HG03159 (cell line): ENCODE measurements around the gene CEP170B.

Experiments used
- ATAC-seq: cut with Tn5 transposase; IDR thresholded peaks from one replicate; pipeline ENCODE4 v1.9.1; 2021; ENCODE audit warnings: mild to moderate bottlenecking, moderate library complexity; ENCODE audit not compliant: unreplicated experiment

Gene CEP170B

DNA sequence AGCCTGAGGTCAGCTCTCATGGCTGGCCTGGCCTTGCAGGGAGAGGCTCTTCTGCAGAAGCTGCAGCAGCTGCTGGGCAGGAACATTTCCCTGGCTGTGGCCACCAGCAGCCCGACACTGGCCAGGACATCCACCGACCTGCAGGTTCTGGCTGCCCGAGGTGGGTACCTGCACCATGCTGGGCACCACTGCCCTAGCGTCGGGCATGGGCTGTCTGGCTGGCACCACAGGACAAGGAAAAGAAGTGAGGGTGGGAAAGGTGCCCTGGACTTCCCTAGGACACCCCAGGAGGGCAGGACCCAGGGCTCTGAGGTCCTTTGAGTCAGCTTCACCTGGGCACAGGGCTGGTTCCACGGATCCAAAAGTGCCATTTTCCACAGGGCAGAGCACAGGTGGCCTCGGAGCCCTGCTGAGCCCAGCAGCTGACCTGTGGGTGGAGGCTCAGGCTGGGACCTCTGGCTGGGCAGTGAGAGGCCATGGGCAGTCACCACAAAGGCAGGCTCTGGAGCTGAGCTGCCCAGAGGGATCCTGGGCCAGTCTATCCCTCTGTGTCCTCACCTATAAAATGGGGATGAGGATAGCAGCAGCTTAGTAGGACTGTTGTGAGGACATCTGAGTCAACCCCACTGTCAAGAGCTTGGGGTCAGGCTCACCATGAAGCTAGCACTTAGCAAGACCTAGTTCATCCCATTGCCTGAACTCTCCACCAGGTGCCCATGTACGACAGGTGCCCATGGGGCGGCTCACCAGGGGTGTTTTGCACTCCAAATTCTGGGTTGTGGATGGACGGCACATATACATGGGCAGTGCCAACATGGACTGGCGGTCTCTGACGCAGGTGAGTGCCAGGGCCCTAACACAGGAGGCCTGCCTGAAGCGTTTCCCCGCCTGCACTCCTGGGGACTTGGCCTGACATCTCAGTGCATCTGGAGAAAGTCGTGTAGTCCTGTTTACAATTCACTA, 64.5 kb downstream of the CEP170B start:
- ATAC-seq: no peak

DNA sequence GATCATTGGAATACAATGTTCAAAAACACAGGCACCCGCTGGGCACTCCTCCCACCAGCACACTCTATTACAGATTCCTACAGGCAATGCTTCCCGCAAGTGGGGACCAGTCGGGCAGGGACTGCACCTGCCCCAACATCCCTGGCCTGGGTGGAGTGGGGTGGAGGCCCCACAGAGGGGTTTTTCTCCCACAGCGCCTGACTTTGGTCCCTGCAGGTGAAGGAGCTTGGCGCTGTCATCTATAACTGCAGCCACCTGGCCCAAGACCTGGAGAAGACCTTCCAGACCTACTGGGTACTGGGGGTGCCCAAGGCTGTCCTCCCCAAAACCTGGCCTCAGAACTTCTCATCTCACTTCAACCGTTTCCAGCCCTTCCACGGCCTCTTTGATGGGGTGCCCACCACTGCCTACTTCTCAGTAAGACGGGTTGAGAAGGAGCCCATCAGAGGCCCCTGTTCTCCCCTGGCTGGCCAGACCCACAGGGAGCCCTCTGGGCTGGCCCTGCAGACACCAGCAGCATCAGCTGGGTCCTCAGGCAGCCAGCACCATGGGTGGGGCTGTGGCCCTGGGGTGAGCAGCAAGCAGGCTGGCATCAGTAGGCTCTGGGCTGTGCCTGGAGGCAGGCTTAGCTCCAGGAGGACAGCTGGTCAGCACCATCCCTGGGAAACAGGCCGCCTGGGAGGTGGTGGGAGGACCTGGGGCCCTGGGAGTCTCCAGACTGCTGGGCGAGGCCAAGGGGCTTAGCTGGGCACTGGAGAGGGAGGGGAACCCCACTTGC, 65.6 kb downstream of the CEP170B start:
- no peak for ATAC-seq

DNA sequence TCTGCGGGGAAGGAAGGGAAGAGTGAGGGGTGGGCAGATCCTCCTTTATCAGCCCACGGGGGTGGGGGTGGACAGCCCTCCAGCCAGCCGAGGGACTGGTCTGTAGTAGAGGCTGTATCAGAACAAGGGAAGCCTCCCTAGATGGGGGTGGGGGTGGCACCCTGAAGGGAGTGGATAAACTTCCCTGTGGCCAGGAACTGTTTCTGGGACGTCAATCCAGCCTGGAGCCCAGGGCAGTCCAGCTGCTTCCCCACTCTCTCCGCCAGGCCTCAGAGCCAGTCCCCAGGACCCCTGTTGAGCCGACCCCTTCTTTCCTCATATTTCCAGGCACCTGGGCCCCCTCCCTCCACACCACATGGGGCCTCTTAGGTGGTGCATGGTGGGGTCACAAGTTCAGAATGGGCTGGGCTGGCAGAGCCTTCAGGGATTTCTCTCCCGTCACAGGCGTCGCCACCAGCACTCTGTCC, 66.3 kb downstream of the CEP170B start:
- ATAC-seq: no peak

DNA sequence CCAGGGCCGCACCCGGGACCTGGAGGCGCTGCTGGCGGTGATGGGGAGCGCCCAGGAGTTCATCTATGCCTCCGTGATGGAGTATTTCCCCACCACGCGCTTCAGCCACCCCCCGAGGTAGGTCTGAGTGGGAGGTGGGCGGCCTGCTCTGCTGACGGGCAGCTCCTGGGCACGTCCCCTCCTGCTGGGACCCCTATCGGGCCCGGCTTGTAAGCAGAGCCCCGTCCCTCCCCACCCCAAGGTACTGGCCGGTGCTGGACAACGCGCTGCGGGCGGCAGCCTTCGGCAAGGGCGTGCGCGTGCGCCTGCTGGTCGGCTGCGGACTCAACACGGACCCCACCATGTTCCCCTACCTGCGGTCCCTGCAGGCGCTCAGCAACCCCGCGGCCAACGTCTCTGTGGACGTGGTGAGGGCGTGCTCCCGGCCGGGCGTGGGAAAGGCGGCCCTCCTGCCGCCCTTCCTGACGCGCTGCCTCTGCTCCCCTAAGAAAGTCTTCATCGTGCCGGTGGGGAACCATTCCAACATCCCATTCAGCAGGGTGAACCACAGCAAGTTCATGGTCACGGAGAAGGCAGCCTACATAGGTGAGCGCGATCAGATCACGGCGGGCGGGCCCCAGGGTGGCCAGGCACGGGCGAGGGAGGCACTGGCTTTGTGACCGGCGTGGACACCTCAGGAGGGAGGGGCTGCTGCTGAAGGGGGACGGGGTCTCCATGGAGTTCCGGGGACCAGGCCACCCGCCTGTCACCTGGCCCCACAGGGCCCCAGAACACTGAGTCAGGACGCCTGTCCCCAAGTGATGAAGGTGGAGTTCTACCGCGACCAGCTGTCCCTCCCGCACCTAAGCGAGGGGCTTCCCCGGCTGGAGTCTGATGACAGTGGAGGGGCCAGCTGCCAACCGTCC, 67.0 kb downstream of the CEP170B start:
- no peak for ATAC-seq

DNA sequence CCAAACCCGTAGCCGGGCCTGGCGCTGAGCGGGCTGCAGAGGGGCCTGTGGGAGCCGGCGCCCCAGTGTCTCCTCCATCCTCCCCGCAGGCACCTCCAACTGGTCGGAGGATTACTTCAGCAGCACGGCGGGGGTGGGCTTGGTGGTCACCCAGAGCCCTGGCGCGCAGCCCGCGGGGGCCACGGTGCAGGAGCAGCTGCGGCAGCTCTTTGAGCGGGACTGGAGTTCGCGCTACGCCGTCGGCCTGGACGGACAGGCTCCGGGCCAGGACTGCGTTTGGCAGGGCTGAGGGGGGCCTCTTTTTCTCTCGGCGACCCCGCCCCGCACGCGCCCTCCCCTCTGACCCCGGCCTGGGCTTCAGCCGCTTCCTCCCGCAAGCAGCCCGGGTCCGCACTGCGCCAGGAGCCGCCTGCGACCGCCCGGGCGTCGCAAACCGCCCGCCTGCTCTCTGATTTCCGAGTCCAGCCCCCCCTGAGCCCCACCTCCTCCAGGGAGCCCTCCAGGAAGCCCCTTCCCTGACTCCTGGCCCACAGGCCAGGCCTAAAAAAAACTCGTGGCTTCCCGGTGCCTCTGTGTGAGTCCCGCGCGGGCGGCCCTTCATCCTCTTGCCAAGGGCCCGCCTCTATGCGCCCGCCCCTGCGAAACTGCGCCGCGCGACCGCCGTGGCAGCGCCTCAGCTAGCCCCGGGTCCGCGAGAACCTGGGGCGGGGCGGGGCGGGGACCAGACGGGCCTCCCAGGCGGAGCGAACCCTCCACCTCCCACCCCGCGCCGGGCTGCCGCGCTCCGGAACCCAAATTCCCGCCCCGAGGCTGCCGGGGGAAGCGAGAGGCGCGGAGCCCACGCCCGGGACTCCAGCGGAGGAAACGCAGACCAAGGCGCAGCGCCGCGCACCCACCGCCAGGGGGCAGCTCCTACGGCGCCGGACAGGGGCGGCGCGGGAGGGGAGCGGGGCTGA, 67.9 kb downstream of the CEP170B start:
- peak; percentile 72 for ATAC-seq

DNA sequence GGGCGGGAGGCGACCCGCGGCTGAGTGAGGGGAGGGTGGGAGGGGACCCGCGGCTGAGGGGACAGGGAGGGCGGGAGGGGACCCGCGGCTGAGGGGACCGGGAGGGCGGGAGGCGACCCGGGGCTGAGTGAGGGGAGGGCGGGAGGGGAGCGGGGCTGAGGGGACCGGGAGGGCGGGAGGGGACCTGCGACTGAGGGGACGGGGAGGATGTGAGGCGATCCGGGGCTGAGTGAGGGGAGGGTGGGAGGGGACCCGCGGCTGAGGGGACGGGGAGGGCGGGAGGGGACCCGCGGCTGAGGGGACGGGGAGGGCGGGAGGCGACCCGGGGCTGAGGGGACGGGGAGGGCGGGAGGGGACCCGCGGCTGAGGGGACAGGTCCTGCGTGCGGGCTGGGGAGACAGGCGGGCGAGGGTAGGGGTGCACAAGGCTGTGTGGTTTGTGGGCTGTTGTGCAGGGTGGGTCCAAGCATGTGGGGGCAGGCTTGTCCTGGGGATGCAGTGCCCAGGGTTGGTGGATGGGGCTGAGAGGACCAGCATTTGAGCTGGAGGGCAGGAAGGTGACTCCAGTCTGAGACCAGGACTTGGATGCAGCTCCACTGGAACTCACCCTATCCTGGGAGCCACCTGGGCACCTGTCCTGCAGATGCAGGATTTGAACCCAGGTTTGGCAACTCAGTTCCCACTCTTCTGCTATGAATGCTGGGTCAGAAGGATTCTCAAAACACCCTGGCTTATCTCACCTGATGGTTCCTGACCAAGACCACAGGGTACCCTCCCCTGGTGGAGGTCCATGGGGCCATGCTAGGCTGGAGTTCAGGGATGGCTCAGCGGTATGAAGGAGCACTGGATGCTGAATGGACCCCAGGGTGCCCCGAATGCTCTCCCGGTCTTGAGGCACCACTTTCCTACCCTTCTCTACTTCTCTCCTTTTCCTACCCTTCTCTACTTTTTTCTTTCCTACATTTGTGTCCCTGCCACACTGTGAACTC, 69.0 kb downstream of the CEP170B start:
- ATAC-seq: no peak

DNA sequence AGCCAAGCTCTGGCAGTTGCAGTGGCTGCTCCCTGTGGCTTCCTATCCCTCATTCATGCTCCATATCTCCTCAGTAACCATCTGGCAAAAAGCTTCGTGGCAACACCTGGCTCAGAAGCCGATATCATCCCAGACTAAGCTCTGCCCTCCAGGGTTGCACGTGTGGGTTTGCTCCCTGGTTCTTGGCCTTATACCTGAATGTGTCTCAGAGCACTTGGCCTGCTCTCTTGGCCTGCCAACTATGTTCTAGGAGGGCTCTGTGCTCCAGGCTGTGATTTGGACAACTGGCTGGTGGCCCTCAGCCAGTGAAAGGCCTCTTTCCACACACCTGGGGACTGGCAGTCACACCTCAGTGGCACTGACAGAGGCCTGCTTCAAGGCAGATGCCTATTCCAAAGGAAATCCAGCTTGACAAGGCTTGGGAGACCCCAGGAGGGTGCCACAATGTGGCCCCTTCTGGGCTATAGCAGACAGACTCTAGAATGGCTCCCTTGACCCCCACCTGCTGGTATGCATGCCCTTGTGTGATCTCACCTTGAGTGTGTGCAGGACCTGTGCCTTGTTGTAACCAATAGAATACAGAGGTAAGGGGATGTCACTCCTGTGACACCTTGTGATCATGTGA, 70.1 kb downstream of the CEP170B start:
- no peak for ATAC-seq

DNA sequence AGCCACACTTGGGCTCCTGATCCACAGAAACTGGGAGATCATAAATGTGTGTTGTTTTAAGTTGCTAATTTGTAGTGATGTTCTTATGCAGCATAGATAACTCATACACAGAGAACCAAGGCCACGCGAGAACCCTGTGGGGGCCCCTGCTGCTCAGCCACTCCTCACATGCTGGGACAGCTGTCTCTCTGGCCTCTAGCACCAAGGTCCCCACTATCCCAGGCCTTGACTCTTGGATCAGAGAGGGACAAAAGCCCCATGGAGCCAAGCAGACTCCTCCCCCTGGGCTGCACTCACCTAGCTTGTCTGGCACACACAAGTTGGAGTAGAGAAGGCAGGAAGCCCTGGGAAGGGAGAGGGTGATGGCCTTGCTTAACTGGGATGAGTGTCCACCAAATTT, 70.9 kb downstream of the CEP170B start:
- no peak for ATAC-seq

DNA sequence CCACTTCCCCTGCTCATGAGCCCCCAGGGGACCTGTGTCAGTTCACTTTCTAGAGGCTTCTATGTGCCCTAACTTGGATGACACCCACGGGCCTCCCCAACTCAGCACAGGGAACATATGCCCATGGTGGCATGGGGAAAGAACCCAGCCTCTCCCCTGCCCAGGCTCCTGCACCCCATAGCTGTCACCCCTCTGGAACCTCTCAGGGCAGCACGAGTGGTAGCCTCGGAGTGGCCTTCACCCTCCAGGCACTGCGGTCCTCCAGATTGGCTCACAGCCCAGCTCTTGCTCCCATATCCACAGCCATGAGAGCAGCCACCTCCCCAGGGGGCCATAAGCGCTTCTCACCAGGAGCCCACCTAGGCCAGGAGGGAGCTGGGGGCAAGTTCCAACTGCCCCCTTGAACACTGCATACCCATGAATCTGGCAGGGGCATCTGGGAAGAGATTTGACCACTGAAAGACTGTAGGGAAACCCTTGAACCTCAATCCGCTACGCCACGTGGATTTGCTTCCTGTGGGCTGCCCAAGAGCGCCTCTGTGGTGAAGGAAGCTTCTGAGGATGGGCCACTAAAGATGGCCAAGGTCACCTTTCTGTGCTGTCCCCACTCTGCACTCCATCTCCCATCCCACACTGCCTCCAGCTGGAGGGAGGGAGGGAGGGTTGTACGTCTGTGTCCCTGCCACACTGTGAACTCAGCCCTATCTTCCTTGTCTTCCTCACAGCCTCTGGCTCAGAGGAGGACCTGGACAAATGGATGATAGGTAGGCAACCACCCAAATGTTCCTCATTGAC, 71.5 kb downstream of the CEP170B start:
- ATAC-seq: no peak

DNA sequence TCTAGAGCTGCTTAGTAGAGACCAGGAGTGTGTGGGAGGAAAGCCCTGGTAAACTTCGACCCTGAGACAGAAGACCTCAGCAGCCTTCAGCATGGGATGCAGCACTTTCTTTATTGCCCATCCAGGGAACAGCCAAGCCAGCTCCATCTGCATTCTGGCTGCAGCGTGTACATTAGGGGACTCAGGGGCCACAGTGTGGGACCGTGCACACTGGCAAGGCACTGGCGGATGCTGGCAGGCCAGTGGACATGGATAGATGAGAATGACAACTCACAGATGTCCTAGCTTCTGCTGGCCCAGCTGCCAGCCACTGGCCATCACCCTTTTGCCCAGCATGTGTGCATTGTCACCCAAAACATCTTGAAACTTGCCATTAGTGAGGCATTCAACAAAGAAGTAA, 72.1 kb downstream of the CEP170B start:
- no peak for ATAC-seq

DNA sequence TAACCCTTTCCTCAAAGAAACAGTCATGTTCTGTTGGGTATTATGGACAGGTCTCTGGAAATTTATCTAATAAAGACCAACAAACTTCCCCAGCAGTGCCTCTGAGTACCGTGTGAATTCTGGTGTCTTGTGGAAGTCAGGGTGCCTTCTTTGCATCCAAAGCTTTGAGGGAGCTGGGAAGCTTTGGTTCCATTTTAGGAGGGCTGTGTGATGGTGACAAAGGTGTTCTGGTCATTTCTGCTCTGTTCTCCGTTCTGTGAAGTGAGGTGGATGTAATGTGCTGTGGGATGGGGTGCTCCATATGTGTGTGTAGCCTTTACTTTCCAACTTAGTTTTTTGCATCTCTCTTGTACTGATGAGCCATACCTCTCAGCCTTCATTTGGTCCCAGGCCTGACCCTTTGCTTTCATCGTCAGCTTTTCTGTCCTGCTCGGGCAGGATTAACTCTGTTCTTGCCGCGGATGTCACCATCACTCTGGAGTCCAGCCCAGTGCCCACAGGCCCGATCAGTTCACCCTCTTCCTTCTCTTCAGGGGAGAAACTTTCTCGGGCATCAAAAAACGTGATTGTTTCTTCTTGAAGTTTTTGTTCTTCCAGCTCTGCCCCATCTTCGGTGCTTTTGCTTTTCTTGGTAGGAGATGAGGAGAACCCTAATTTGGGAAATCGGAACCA, 72.8 kb downstream of the CEP170B start:
- no peak for ATAC-seq

DNA sequence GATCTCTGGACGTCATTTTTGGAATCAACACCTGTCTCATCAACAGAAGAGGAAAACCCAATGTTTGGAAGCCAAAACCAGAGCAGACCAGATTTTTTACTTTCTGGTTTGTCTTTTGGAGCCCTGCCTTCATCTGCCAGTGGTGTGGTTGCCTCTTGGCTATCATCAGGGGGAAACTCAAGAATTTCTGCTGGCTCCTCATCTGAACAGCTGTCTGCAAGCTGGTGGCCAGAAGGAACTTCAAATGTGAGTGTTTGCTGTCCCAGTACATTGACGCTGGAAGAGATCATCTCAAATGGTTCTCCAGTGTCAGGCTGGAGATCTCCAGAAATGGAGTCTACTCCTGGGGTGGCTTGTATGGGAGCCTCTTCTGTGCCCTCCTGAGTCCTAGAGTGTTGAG, 73.4 kb downstream of the CEP170B start:
- ATAC-seq: no peak

DNA sequence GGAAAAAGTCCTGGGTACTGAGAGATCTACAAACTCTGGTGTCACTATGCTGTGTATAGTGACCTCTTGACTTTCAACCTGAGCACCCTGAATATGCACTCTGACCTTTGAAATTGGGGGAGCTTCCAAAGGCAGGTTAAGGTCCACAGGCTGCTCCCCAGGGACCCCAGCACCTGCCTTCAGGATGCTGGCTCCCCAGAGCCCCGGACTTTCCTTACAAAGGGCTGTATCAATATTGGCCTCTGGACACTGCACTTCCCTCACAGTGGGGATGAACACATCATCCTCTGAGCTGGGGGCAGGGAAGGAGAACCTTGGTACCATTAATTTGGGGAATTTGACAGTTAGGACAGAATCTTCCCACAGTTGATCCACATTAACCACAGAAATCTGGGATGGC, 73.9 kb downstream of the CEP170B start:
- ATAC-seq: no peak

DNA sequence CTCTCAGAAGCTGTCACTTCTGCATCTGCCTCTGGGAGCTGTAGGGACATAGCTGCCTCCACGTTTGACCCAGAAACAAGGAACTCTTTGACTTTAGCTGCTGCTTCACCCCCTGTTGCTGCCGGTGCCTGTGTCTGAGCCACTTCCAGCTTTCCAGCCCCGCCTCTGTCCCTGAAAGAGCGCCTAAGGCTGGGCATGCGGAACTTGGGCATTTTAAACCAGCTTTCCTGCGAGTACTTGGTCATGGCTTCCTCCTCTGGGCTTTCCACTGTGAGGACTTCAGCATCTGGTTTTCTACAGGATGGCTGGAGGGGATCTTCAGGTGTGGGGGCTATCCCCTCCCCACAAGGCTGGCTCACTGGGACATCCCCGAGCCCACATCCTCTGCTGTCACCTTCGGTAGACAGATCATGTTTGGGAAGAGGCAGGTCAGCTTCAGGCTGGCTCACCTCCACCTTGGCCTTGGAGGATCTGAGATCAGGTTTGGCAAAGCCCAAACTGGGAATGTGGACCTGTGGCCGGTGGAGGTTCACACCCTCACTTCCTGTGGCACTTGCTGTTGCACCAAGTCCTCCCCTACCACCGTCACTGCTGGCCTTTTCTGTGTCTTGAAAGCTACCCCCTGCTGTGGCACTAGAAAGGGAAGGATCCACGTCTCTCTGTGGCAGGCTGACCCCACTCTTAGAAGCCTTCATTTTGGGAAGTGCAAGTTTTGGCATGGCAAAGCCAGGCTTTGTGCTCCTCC, 74.8 kb downstream of the CEP170B start:
- no peak for ATAC-seq

DNA sequence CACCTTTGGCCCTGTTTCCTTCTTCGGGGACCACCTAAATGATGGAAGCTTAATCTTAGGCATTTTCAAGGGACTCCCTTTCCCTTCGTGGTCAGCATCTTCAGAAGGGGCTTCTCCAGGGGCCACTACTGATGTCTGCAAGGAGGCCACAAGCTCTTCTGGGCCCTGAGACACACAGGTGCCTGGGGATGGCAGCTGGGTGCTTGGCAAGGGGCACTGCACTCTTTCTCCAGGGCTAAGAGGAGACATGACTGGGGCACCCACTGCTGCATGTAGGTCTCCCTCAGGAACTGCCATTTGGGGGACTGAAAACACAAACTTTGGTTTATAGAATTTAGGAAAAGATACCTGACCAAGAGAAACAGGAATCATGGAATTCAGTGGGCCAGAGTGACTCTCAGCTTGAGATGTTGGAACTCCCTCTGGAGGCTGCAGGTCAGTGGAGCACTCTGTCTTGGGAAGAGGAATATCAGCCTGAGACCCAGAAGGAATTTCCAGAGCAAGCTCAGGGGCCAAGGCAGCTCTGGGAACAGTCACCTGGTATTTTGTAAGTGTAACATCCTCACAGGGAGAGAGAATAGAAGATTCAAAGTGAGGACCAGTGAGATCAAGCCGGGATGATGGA, 75.6 kb downstream of the CEP170B start:
- ATAC-seq: no peak
